SK-N-SH (cell line): ENCODE results near the gene NKX1-1. TPM values are rescaled to one million over a fixed set of nuclear protein-coding genes. Genes with fewer than 3 reads are reported as not detected.
A peak's percentile ranks its signal among the peaks of the same experiment; 100 is the strongest.

ENCODE experiments used
- CTCF ChIA-PET: fragments of 300-600, 350-600 bp; formaldehyde crosslinking; extraction: SDS; loops from one replicate; lab custom pipeline; 2021; lab: Yijun Ruan, JAX
- POLR2A ChIA-PET: fragments of 350-600 bp; sonication (Branson Sonifier 250); formaldehyde crosslinking; extraction: SDS; loops from one replicate; lab custom pipeline; 2020; ENCODE audit warnings: antibody characterized with exemption, inconsistent platforms; lab: Yijun Ruan, JAX
- DNase-seq: peaks from one replicate; pipeline ENCODE4 v3.0.0; 2012
- H2AFZ ChIP-seq: fragments of 200-600 bp; sonication (generic); 2 replicates; pipeline ENCODE4 v1.8.1; 2016; ENCODE audit warnings: antibody characterized with exemption, mild to moderate bottlenecking, low read depth
- H3F3A ChIP-seq: fragments of 200-600 bp; sonication (generic); replicated peaks from 2 replicates; pipeline ENCODE3; 2016; ENCODE audit warnings: antibody characterized with exemption, mild to moderate bottlenecking; ENCODE audit not compliant: insufficient read depth
- H3K27ac ChIP-seq, 2 experiments: fragments of 200-500 bp in 1 of 2; fragments of 200-600 bp in 1 of 2; sonication (Bioruptor generic) in 1 of 2; sonication (generic), shearing (Covaris generic) in 1 of 2; 2 replicates each; pipeline versions ENCODE4 v1.5.1 to v1.6.1; 2014 to 2016; ENCODE audit warnings: low read depth in 2 of 2, inconsistent platforms in 1 of 2, low read length in 1 of 2, mild to moderate bottlenecking in 1 of 2, mixed read lengths in 1 of 2
- H3K27me3 ChIP-seq: fragments of 200-600 bp; sonication (generic), shearing (Covaris generic); 2 replicates; pipeline ENCODE4 v1.6.1; 2016; ENCODE audit warnings: mixed run types; ENCODE audit not compliant: insufficient read depth
- H3K36me3 ChIP-seq, 2 experiments: fragments of 200-500 bp in 1 of 2; fragments of 200-600 bp in 1 of 2; sonication (Bioruptor generic) in 1 of 2; sonication (generic) in 1 of 2; replicated peaks in 1 of 2; 2 replicates each; pipeline versions ENCODE3 to v1.5.1; 2014 to 2016; ENCODE audit warnings: low read length in 1 of 2, mild to moderate bottlenecking in 1 of 2; ENCODE audit not compliant: insufficient read depth in 2 of 2, control insufficient read depth in 1 of 2
- H3K4me1 ChIP-seq, 2 experiments: fragments of 200-500 bp in 1 of 2; fragments of 200-600 bp in 1 of 2; sonication (Bioruptor generic) in 1 of 2; sonication (generic), shearing (Covaris generic) in 1 of 2; 2 replicates each; pipeline versions ENCODE4 v1.5.1 to v1.6.1; 2014 to 2016; ENCODE audit warnings: low read depth in 1 of 2, low read length in 1 of 2, mixed run types in 1 of 2; ENCODE audit not compliant: insufficient read depth in 2 of 2, control insufficient read depth in 1 of 2
- H3K4me2 ChIP-seq: fragments of 200-600 bp; sonication (generic), shearing (Covaris generic); 2 replicates; pipeline ENCODE4 v1.6.1; 2017; ENCODE audit warnings: mixed run types
- H3K4me3 ChIP-seq, 2 experiments: fragments of 200-500 bp in 1 of 2; fragments of 200-600 bp in 1 of 2; sonication (Bioruptor generic) in 1 of 2; sonication (generic), shearing (Covaris generic) in 1 of 2; 2 replicates each; pipeline versions ENCODE4 v1.5.1 to v1.8.1; 2014 to 2016; ENCODE audit warnings: low read depth in 2 of 2, inconsistent platforms in 1 of 2, low read length in 1 of 2, mild to moderate bottlenecking in 1 of 2, mixed read lengths in 1 of 2, moderate library complexity in 1 of 2
- H3K79me2 ChIP-seq: fragments of 200-600 bp; sonication (generic); 2 replicates; pipeline ENCODE4 v1.8.1; 2017; ENCODE audit warnings: mild to moderate bottlenecking; ENCODE audit not compliant: insufficient read depth
- H3K9ac ChIP-seq: fragments of 200-600 bp; sonication (generic); 2 replicates; pipeline ENCODE4 v1.6.1; 2017; ENCODE audit warnings: mixed run types
- H3K9me2 ChIP-seq: fragments of 200-600 bp; sonication (generic); 2 replicates; pipeline ENCODE4 v1.6.1; 2017; ENCODE audit warnings: mixed run types
- H3K9me3 ChIP-seq: fragments of 200-600 bp; sonication (generic); 2 replicates; pipeline ENCODE4 v1.6.1; 2017; ENCODE audit warnings: mixed run types, mild to moderate bottlenecking, moderate library complexity
- H4K20me1 ChIP-seq: fragments of 200-600 bp; sonication (generic); 2 replicates; pipeline ENCODE4 v1.6.1; 2017; ENCODE audit warnings: mild to moderate bottlenecking, mixed run types; ENCODE audit not compliant: insufficient read depth
- ELF1 ChIP-seq: IDR thresholded peaks from 2 replicates; pipeline ENCODE4 v1.4.0; 2012
- FOSL2 ChIP-seq: IDR thresholded peaks from 2 replicates; pipeline ENCODE4 v1.4.0; 2012; ENCODE audit warnings: low read depth, mild to moderate bottlenecking, moderate library complexity, borderline replicate concordance
- FOXJ3 ChIP-seq: sonication (generic); formaldehyde crosslinking; IDR thresholded peaks from 2 replicates; pipeline ENCODE4 v1.5.1; 2020; ENCODE audit warnings: mild to moderate bottlenecking, missing genetic modification reagents
- GABPA ChIP-seq: IDR thresholded peaks from 2 replicates; pipeline ENCODE4 v1.4.0; 2012; ENCODE audit warnings: low read depth, mild to moderate bottlenecking
- GATA2 ChIP-seq: sonication (generic); formaldehyde crosslinking; IDR thresholded peaks from 2 replicates; pipeline ENCODE4 v1.5.0; 2020; ENCODE audit warnings: mild to moderate bottlenecking, missing genetic modification reagents
- MEF2A ChIP-seq: IDR thresholded peaks from 2 replicates; pipeline ENCODE4 v1.4.0; 2012; ENCODE audit warnings: low read depth, borderline replicate concordance
- NRF1 ChIP-seq: IDR thresholded peaks from 2 replicates; pipeline ENCODE4 v1.6.1; 2012; ENCODE audit warnings: low read depth, mild to moderate bottlenecking, low read length
- RAD21 ChIP-seq: IDR thresholded peaks from 2 replicates; pipeline ENCODE4 v1.6.1; 2012; ENCODE audit warnings: mild to moderate bottlenecking, low read length
- RCOR1 ChIP-seq: fragments of 150-350 bp; IDR thresholded peaks from 2 replicates; pipeline ENCODE4 v1.6.1; 2017; ENCODE audit warnings: antibody characterized with exemption, low read length
- RXRA ChIP-seq: IDR thresholded peaks from 2 replicates; pipeline ENCODE4 v1.4.0; 2012; ENCODE audit warnings: low read depth, mild to moderate bottlenecking, borderline replicate concordance
- WGBS: methylation state at CpG from one replicate; pipeline ENCODE4 v1.1.6; 2017; ENCODE audit warnings: low lambda C conversion rate; 5-methylcytosine and 5-hydroxymethylcytosine counted together
- polyA plus RNA-seq, 3 experiments: library from polyadenylated mRNA; depleted of rRNA; stranded (reverse); fragments of >200 nt; gene quantifications; 2 replicates each; pipeline ENCODE4 v1.2.3, GENCODE V29; 2012
- TF ChIP-seq, protein P1 (sequence below): IDR thresholded peaks from 2 replicates; pipeline ENCODE4 v1.6.1; 2012; ENCODE audit warnings: mild to moderate bottlenecking, low read depth, low read length, moderate library complexity
- TF ChIP-seq, protein P2 (sequence below): fragments of 200-600 bp; sonication (generic); IDR thresholded peaks from 2 replicates; pipeline ENCODE4 v1.6.1; 2017; ENCODE audit warnings: antibody characterized with exemption, mild to moderate bottlenecking, moderate library complexity
- TF ChIP-seq, protein P3 (sequence below): IDR thresholded peaks from 2 replicates; pipeline ENCODE4 v1.4.0; 2012; ENCODE audit warnings: low read depth, borderline replicate concordance
- TF ChIP-seq, protein P4 (sequence below): fragments of 150-350 bp; IDR thresholded peaks from 2 replicates; pipeline ENCODE4 v1.6.1; 2017; ENCODE audit warnings: antibody characterized with exemption, low read length, low read depth, borderline replicate concordance

Gene NKX1-1
- polyA plus RNA-seq, 1 of the 3 experiments (the other 2 are of a cell fraction): not detected

DNA sequence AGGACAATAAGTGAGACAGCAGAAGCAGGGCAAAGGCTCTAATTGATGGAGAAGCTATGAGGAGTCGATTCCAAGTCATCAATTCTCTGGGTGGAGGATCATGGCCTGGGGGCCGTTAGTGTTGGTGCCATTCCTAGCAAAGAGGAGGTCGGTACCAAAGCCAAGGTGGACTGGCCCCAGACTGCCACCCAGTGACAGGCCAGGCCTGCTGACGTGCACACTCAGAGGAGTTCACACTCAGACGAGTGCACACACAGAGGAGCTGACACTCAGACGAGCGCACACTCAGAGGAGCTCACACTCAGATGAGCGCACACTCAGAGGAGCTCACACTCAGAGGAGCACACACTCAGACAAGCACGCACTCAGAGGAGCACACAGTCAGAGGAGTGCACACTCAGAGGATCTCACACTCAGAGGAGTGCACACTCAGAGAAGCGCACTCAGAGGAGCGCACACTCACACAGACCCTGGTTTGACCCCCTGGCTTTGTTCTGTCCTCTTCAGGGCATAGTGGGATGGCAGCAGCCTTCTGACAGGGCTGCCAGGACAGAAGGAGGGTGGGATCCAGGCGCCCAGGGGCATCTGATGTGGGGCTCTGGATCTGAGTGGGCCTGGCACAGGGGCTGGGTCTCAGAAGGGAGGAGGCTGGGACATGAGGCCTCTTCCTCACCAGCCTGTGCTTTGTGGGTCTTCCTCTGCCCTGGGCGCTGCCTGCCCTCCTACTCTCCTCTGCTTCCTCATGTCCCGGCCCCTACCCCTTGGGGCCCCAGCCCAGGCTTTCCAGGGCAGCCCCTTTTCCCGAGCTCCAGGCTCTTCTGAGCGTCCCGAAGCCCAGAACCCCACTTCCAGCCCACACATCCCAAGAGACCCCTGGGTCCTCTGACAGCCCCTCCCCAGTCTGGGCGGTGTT lies 41.7 kb upstream of the NKX1-1 start:
- Histone ChIP-seq H3K27ac (no peak overlapping the region), H3K9ac (no peak overlapping the region), H3K79me2 (no peaks in the 10 kb centered on the region), H2AFZ (no peak overlapping the region), H3K4me2 (no peak overlapping the region), H3K4me3 (no peak overlapping the region), H3K27me3 (peaks cover under 1% of the 10 kb centered on the region; the same call in 1 of the 2 replicates), H3K36me3 (no peaks in the 10 kb centered on the region), H3K9me2 (no peaks in the 10 kb centered on the region), H3F3A (no peaks in the 10 kb centered on the region), H3K4me1 (no peaks in the 10 kb centered on the region), H4K20me1 (no peaks in the 10 kb centered on the region), H3K9me3 (no peaks in the 10 kb centered on the region)
- TF ChIP-seq RXRA: no peak
- TF ChIP-seq, protein P1, sequence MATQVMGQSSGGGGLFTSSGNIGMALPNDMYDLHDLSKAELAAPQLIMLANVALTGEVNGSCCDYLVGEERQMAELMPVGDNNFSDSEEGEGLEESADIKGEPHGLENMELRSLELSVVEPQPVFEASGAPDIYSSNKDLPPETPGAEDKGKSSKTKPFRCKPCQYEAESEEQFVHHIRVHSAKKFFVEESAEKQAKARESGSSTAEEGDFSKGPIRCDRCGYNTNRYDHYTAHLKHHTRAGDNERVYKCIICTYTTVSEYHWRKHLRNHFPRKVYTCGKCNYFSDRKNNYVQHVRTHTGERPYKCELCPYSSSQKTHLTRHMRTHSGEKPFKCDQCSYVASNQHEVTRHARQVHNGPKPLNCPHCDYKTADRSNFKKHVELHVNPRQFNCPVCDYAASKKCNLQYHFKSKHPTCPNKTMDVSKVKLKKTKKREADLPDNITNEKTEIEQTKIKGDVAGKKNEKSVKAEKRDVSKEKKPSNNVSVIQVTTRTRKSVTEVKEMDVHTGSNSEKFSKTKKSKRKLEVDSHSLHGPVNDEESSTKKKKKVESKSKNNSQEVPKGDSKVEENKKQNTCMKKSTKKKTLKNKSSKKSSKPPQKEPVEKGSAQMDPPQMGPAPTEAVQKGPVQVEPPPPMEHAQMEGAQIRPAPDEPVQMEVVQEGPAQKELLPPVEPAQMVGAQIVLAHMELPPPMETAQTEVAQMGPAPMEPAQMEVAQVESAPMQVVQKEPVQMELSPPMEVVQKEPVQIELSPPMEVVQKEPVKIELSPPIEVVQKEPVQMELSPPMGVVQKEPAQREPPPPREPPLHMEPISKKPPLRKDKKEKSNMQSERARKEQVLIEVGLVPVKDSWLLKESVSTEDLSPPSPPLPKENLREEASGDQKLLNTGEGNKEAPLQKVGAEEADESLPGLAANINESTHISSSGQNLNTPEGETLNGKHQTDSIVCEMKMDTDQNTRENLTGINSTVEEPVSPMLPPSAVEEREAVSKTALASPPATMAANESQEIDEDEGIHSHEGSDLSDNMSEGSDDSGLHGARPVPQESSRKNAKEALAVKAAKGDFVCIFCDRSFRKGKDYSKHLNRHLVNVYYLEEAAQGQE: no peak
- no peak for TF ChIP-seq NRF1
- no peak for TF ChIP-seq ELF1
- TF ChIP-seq, protein P2, sequence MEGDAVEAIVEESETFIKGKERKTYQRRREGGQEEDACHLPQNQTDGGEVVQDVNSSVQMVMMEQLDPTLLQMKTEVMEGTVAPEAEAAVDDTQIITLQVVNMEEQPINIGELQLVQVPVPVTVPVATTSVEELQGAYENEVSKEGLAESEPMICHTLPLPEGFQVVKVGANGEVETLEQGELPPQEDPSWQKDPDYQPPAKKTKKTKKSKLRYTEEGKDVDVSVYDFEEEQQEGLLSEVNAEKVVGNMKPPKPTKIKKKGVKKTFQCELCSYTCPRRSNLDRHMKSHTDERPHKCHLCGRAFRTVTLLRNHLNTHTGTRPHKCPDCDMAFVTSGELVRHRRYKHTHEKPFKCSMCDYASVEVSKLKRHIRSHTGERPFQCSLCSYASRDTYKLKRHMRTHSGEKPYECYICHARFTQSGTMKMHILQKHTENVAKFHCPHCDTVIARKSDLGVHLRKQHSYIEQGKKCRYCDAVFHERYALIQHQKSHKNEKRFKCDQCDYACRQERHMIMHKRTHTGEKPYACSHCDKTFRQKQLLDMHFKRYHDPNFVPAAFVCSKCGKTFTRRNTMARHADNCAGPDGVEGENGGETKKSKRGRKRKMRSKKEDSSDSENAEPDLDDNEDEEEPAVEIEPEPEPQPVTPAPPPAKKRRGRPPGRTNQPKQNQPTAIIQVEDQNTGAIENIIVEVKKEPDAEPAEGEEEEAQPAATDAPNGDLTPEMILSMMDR: no peak
- no peak for TF ChIP-seq GABPA
- no peak for TF ChIP-seq RCOR1
- TF ChIP-seq, protein P3, sequence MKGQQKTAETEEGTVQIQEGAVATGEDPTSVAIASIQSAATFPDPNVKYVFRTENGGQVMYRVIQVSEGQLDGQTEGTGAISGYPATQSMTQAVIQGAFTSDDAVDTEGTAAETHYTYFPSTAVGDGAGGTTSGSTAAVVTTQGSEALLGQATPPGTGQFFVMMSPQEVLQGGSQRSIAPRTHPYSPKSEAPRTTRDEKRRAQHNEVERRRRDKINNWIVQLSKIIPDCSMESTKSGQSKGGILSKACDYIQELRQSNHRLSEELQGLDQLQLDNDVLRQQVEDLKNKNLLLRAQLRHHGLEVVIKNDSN: no peak
- TF ChIP-seq RAD21: no peak
- no peak for TF ChIP-seq FOSL2
- TF ChIP-seq MEF2A: no peak
- TF ChIP-seq FOXJ3 (CRISPR knock-in tag): no peak
- no peak for TF ChIP-seq GATA2 (CRISPR knock-in tag)
- TF ChIP-seq, protein P4, sequence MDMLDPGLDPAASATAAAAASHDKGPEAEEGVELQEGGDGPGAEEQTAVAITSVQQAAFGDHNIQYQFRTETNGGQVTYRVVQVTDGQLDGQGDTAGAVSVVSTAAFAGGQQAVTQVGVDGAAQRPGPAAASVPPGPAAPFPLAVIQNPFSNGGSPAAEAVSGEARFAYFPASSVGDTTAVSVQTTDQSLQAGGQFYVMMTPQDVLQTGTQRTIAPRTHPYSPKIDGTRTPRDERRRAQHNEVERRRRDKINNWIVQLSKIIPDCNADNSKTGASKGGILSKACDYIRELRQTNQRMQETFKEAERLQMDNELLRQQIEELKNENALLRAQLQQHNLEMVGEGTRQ: no peak
- CTCF ChIA-PET: no interaction called here
- peak; percentile 25 for DNase-seq
- POLR2A ChIA-PET: no interaction called here
- 50% methylated on average over 10 of the region's 18 CpGs for WGBS
